ENCODE results near the gene EHD4.

- TF ChIP-seq YY1 (IDR thresholded peaks at IDR 0.05; ENCODE audit: insufficient read depth, insufficient read length) (no peak), ZNF274 (IDR thresholded peaks at IDR 0.05; ENCODE audit: low read depth, low read length) (no peak)
Observed at GRCh38 chr15:41977757-41978383, 5.5 kb upstream of the EHD4 start.
